CD4-positive, alpha-beta T cell (primary cell): Measurements from ENCODE around the gene FBN1. TPM values are rescaled to one million over a fixed set of nuclear protein-coding genes. Genes with fewer than 3 reads are reported as not detected.

ENCODE experiments used
- ATAC-seq: fragments of 200-7000 bp; cut with Tn5 transposase; one replicate; pipeline ENCODE4 v1.10.0; 2022; ENCODE audit warnings: mild to moderate bottlenecking; ENCODE audit not compliant: poor library complexity
- CTCF ChIA-PET: fragments of 350-600 bp; sonication (Branson Sonifier 250); formaldehyde crosslinking; loops from one replicate; lab custom pipeline; 2021; ENCODE audit warnings: antibody characterized with exemption, inconsistent platforms; lab: Charles Lee
- POLR2A ChIA-PET: fragments of 350-600 bp; sonication (Branson Sonifier 250); formaldehyde crosslinking; loops from one replicate; lab custom pipeline; 2021; ENCODE audit warnings: antibody characterized with exemption, inconsistent platforms; lab: Charles Lee
- DNase-seq, 14 experiments: peaks; one replicate each; pipeline ENCODE4 v3.0.0-alpha.2; 2013 to 2020; ENCODE audit warnings: mixed read lengths in 2 of 14
- H3K27ac ChIP-seq, 2 donors: one replicate each; pipeline versions ENCODE4 v1.5.1 to v1.7.0; 2013; ENCODE audit warnings: low read length in 2 of 2, low read depth in 1 of 2, mild to moderate bottlenecking in 1 of 2
- H3K27me3 ChIP-seq, 2 experiments: 1 replicate in 1 of 2; 2 replicates in 1 of 2; pipeline versions ENCODE4 v1.6.1 to v1.7.0; 2013; ENCODE audit warnings: low read length in 2 of 2, control low read depth in 1 of 2, mild to moderate bottlenecking in 1 of 2, moderate library complexity in 1 of 2; ENCODE audit not compliant: insufficient read depth in 2 of 2, control insufficient read depth in 1 of 2
- H3K36me3 ChIP-seq: one replicate; pipeline ENCODE4 v1.6.1; 2013; ENCODE audit warnings: low read length, control low read depth; ENCODE audit not compliant: insufficient read depth
- H3K4me1 ChIP-seq: one replicate; pipeline ENCODE4 v1.6.1; 2013; ENCODE audit warnings: low read length, control low read depth; ENCODE audit not compliant: insufficient read depth
- H3K4me3 ChIP-seq: one replicate; pipeline ENCODE4 v1.5.1; 2013; ENCODE audit warnings: mild to moderate bottlenecking, low read length, moderate library complexity
- H3K9me3 ChIP-seq, 2 experiments: 1 replicate in 1 of 2; 2 replicates in 1 of 2; pipeline versions ENCODE4 v1.6.1 to v1.7.0; 2013; ENCODE audit warnings: low read length in 2 of 2, mild to moderate bottlenecking in 2 of 2, control low read depth in 1 of 2, moderate library complexity in 1 of 2; ENCODE audit not compliant: control insufficient read depth in 1 of 2, insufficient read depth in 1 of 2
- H3K27ac Mint-ChIP-seq: one replicate; pipeline ENCODE4 v1.8.0; 2020; ENCODE audit warnings: mixed read lengths
- H3K27me3 Mint-ChIP-seq: one replicate; pipeline ENCODE4 v1.8.0; 2021; ENCODE audit warnings: mixed read lengths
- H3K36me3 Mint-ChIP-seq: one replicate; pipeline ENCODE4 v1.8.0; 2021; ENCODE audit warnings: low read depth, mixed read lengths
- H3K4me1 Mint-ChIP-seq: one replicate; pipeline ENCODE4 v1.8.0; 2021; ENCODE audit warnings: low read depth, mixed read lengths
- H3K4me3 Mint-ChIP-seq: one replicate; pipeline ENCODE4 v1.8.0; 2020; ENCODE audit warnings: mild to moderate bottlenecking, mixed read lengths
- H3K9me3 Mint-ChIP-seq: one replicate; pipeline ENCODE4 v1.8.0; 2020; ENCODE audit warnings: mixed read lengths
- intact Hi-C, 2 experiments: fragments of 100-400 bp; cut with DNase I in 1 of 2; cut with micrococcal nuclease in 1 of 2; formaldehyde crosslinking; loops; one replicate each; pipeline versions ENCODE4 v1.15.1 to v1.9.0; 2023 to 2025; cut with DNase I, micrococcal nuclease
- total RNA-seq, 174 experiments: library from RNA in 2 of 174; stranded (reverse) in 2 of 174; gene quantifications; one replicate each; pipeline ENCODE4 v1.2.3 and lab custom pipeline; 2021 to 2026
- TF ChIP-seq, protein P1 (sequence below): fragments of 200-600 bp; IDR thresholded peaks from one replicate; pipeline ENCODE4 v1.8.0; 2022; ENCODE audit warnings: antibody characterized with exemption, mild to moderate bottlenecking

FBN1 gene
- total RNA-seq, 2 experiments from 2014 or later: 0.11 to 0.25 TPM

DNA sequence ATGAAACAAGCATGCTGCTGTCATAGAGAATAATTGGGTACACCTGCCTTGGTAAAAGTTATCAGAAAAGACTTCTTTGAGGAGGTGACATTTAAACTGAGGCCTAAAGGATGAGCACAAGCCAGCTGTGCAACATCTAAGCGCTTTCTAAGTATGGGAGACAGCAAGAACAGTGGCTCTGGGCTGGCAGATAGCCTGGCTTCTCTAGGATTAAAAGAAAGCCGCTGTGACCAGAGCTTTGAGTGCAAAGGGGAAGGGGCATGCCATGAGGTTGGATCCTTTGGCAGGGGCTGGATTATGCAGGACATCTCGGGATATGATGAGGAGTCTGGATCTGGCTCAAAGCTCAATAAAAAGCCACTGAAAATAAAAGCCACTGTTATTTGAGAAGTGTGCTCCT is 99.2 kb downstream of the FBN1 start:
- ChIA-PET POLR2A (no interaction called here), CTCF (no interaction called here)

GRCh38 chr15:48544778-48545177 is 100.7 kb downstream of the FBN1 start:
- DNase-seq (no peak), ATAC-seq (no peak)
- Mint-ChIP-seq H3K4me3 (no peak overlapping the region), H3K9me3 (no peaks in the 10 kb centered on the region), H3K36me3 (no peaks in the 10 kb centered on the region), H3K27me3 (no peaks in the 10 kb centered on the region), H3K4me1 (no peaks in the 10 kb centered on the region), H3K27ac (no peak overlapping the region)
- intact Hi-C loops: no loop called here
- Histone ChIP-seq H3K4me1 (no peaks in the 10 kb centered on the region), H3K9me3 (no peaks in the 10 kb centered on the region), H3K36me3 (no peaks in the 10 kb centered on the region), H3K27me3 (peaks cover 0 to 4% of the 10 kb centered on the region in 2 experiments), H3K27ac (no peak overlapping the region), H3K4me3 (no peak overlapping the region)
- ChIA-PET POLR2A (no interaction called here), CTCF (no interaction called here)
- TF ChIP-seq, protein P1, sequence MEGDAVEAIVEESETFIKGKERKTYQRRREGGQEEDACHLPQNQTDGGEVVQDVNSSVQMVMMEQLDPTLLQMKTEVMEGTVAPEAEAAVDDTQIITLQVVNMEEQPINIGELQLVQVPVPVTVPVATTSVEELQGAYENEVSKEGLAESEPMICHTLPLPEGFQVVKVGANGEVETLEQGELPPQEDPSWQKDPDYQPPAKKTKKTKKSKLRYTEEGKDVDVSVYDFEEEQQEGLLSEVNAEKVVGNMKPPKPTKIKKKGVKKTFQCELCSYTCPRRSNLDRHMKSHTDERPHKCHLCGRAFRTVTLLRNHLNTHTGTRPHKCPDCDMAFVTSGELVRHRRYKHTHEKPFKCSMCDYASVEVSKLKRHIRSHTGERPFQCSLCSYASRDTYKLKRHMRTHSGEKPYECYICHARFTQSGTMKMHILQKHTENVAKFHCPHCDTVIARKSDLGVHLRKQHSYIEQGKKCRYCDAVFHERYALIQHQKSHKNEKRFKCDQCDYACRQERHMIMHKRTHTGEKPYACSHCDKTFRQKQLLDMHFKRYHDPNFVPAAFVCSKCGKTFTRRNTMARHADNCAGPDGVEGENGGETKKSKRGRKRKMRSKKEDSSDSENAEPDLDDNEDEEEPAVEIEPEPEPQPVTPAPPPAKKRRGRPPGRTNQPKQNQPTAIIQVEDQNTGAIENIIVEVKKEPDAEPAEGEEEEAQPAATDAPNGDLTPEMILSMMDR: no peak

More for the DNA sequence above, 99.2 kb downstream of the FBN1 start:
- peaks cover 0 to 4% of the 10 kb centered on the region in 2 experiments for H3K27me3 ChIP-seq
- Mint-ChIP-seq H3K27me3 (no peaks in the 10 kb centered on the region), H3K36me3 (no peaks in the 10 kb centered on the region), H3K4me1 (no peaks in the 10 kb centered on the region), H3K4me3 (no peak overlapping the region), H3K27ac (no peak overlapping the region), H3K9me3 (no peaks in the 10 kb centered on the region)
- DNase-seq: no peak
- TF ChIP-seq, protein P1: no peak
- no peak overlapping the region for H3K27ac ChIP-seq
- H3K4me1 ChIP-seq: no peaks in the 10 kb centered on the region
- no peaks in the 10 kb centered on the region for H3K36me3 ChIP-seq
- ATAC-seq: no peak
- intact Hi-C loops: no loop called here
- no peak overlapping the region for H3K4me3 ChIP-seq
- no peaks in the 10 kb centered on the region for H3K9me3 ChIP-seq

GRCh38 chr15:48541341-48542278 is 103.9 kb downstream of the FBN1 start:
- H3K27me3 ChIP-seq: no peaks in the 10 kb centered on the region
- intact Hi-C loops: no loop called here
- Mint-ChIP-seq H3K4me1 (no peaks in the 10 kb centered on the region), H3K27me3 (no peaks in the 10 kb centered on the region), H3K4me3 (no peak overlapping the region), H3K9me3 (no peaks in the 10 kb centered on the region), H3K36me3 (no peaks in the 10 kb centered on the region), H3K27ac (no peak overlapping the region)
- TF ChIP-seq, protein P1: no peak
- no peaks in the 10 kb centered on the region for H3K9me3 ChIP-seq
- ChIA-PET CTCF (no interaction called here), POLR2A (no interaction called here)
- ATAC-seq (no peak), DNase-seq (no peak)
- no peak overlapping the region for H3K4me3 ChIP-seq
- no peak overlapping the region for H3K27ac ChIP-seq
- no peaks in the 10 kb centered on the region for H3K36me3 ChIP-seq
- no peaks in the 10 kb centered on the region for H3K4me1 ChIP-seq
